HEK293 (cell line): ENCODE measurements around the gene GMEB2.

Source experiments
- RBAK ChIP-seq: fragments of 450-650 bp; formaldehyde crosslinking; IDR thresholded peaks from 2 replicates; pipeline ENCODE4 v1.5.1; 2016; ENCODE audit warnings: missing biosample characterization, missing genetic modification characterization
- REPIN1 ChIP-seq: fragments of 450-650 bp; formaldehyde crosslinking; IDR thresholded peaks from 2 replicates; pipeline ENCODE4 v1.5.1; 2017; ENCODE audit warnings: missing biosample characterization, missing genetic modification characterization, low read depth
- YY1 ChIP-seq: fragments of 450-650 bp; formaldehyde crosslinking; IDR thresholded peaks from 2 replicates; pipeline ENCODE4 v1.5.1; 2018; ENCODE audit warnings: missing biosample characterization, missing genetic modification characterization
- ZNF530 ChIP-seq: fragments of 450-650 bp; formaldehyde crosslinking; IDR thresholded peaks from 2 replicates; pipeline ENCODE4 v1.5.1; 2016; ENCODE audit warnings: low read depth, missing biosample characterization, missing genetic modification characterization
- ZNF555 ChIP-seq: fragments of 450-650 bp; formaldehyde crosslinking; conservative IDR thresholded peaks from 2 replicates; pipeline ENCODE4 v1.5.1; 2017; ENCODE audit warnings: missing biosample characterization, mild to moderate bottlenecking, missing genetic modification characterization, inconsistent platforms
- ZNF785 ChIP-seq: fragments of 450-650 bp; formaldehyde crosslinking; IDR thresholded peaks from 2 replicates; pipeline ENCODE4 v1.5.1; 2016; ENCODE audit warnings: missing biosample characterization, missing genetic modification characterization
- TF ChIP-seq, protein P1 (sequence below): fragments of 450-650 bp; formaldehyde crosslinking; IDR thresholded peaks from 2 replicates; pipeline ENCODE4 v1.5.1; 2016; ENCODE audit warnings: missing biosample characterization, missing genetic modification characterization
- TF ChIP-seq, protein P2 (sequence below): fragments of 450-650 bp; formaldehyde crosslinking; IDR thresholded peaks from 2 replicates; pipeline ENCODE4 v1.5.1; 2016; ENCODE audit warnings: missing biosample characterization, missing genetic modification characterization

DNA sequence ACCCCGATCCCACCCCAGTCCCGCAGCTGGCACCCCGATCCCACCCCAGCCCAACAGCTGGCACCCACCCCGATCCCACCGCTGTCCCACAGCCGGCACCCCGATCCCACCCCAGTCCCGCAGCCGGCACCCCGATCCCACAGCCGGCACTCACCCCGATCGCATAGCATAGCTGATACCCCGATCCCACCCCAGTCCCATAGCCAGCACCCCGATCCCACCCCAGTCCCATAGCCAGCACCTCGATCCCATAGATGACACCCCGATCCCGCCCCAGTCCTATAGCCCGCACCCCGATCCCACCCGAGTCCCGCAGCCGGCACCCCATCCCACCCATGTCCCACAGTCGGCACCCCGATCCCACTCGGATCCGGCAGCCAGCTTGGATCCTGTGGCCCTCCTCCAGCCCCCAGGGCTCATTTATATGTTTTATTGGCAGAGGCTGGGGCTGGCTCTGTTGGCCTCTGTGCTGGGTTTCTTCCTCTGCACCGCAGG lies 897 bp upstream of the GMEB2 start:
- no peak for TF ChIP-seq ZNF530 (tag by site-specific recombination)
- TF ChIP-seq, protein P1, sequence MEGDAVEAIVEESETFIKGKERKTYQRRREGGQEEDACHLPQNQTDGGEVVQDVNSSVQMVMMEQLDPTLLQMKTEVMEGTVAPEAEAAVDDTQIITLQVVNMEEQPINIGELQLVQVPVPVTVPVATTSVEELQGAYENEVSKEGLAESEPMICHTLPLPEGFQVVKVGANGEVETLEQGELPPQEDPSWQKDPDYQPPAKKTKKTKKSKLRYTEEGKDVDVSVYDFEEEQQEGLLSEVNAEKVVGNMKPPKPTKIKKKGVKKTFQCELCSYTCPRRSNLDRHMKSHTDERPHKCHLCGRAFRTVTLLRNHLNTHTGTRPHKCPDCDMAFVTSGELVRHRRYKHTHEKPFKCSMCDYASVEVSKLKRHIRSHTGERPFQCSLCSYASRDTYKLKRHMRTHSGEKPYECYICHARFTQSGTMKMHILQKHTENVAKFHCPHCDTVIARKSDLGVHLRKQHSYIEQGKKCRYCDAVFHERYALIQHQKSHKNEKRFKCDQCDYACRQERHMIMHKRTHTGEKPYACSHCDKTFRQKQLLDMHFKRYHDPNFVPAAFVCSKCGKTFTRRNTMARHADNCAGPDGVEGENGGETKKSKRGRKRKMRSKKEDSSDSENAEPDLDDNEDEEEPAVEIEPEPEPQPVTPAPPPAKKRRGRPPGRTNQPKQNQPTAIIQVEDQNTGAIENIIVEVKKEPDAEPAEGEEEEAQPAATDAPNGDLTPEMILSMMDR (tag by site-specific recombination), result no peak
- no peak for TF ChIP-seq YY1 (tag by site-specific recombination)
- TF ChIP-seq ZNF785 (tag by site-specific recombination), result no peak
- TF ChIP-seq ZNF555, result no peak
- TF ChIP-seq, protein P2, sequence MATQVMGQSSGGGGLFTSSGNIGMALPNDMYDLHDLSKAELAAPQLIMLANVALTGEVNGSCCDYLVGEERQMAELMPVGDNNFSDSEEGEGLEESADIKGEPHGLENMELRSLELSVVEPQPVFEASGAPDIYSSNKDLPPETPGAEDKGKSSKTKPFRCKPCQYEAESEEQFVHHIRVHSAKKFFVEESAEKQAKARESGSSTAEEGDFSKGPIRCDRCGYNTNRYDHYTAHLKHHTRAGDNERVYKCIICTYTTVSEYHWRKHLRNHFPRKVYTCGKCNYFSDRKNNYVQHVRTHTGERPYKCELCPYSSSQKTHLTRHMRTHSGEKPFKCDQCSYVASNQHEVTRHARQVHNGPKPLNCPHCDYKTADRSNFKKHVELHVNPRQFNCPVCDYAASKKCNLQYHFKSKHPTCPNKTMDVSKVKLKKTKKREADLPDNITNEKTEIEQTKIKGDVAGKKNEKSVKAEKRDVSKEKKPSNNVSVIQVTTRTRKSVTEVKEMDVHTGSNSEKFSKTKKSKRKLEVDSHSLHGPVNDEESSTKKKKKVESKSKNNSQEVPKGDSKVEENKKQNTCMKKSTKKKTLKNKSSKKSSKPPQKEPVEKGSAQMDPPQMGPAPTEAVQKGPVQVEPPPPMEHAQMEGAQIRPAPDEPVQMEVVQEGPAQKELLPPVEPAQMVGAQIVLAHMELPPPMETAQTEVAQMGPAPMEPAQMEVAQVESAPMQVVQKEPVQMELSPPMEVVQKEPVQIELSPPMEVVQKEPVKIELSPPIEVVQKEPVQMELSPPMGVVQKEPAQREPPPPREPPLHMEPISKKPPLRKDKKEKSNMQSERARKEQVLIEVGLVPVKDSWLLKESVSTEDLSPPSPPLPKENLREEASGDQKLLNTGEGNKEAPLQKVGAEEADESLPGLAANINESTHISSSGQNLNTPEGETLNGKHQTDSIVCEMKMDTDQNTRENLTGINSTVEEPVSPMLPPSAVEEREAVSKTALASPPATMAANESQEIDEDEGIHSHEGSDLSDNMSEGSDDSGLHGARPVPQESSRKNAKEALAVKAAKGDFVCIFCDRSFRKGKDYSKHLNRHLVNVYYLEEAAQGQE, result no peak
- TF ChIP-seq REPIN1 (tag by site-specific recombination), result no peak
- no peak for TF ChIP-seq RBAK (tag by site-specific recombination)
